VCaP (cell line): Measurements from ENCODE around the gene KCNJ1.

Experiments
- H3K27ac ChIP-seq: fragments of 450-650 bp; 2 replicates; pipeline ENCODE4 v1.5.1; 2017
- TF ChIP-seq, protein P1 (sequence below): fragments of 450-650 bp; conservative IDR thresholded peaks from 2 replicates; pipeline ENCODE4 v1.5.1; 2017; ENCODE audit warnings: mild to moderate bottlenecking, moderate library complexity

KCNJ1 gene

GRCh38 chr11:128868841-128869671 is 2.0 kb upstream of the KCNJ1 start:
- TF ChIP-seq, protein P1, sequence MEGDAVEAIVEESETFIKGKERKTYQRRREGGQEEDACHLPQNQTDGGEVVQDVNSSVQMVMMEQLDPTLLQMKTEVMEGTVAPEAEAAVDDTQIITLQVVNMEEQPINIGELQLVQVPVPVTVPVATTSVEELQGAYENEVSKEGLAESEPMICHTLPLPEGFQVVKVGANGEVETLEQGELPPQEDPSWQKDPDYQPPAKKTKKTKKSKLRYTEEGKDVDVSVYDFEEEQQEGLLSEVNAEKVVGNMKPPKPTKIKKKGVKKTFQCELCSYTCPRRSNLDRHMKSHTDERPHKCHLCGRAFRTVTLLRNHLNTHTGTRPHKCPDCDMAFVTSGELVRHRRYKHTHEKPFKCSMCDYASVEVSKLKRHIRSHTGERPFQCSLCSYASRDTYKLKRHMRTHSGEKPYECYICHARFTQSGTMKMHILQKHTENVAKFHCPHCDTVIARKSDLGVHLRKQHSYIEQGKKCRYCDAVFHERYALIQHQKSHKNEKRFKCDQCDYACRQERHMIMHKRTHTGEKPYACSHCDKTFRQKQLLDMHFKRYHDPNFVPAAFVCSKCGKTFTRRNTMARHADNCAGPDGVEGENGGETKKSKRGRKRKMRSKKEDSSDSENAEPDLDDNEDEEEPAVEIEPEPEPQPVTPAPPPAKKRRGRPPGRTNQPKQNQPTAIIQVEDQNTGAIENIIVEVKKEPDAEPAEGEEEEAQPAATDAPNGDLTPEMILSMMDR = no peak
- no peak overlapping the region for H3K27ac ChIP-seq

GRCh38 chr11:128865490-128865889 is 1.6 kb downstream of the KCNJ1 start:
- TF ChIP-seq, protein P1 = no peak
- no peak overlapping the region for H3K27ac ChIP-seq

- no peak overlapping the region for H3K27ac ChIP-seq
These were observed 4.0 kb downstream of the KCNJ1 start for GRCh38 chr11:128862908-128863660.

GRCh38 chr11:128862406-128862805 is 4.7 kb downstream of the KCNJ1 start:
- no peak overlapping the region for H3K27ac ChIP-seq
- TF ChIP-seq, protein P1 = no peak

More at GRCh38 chr11:128862908-128863660, 4.0 kb downstream of the KCNJ1 start:
- TF ChIP-seq, protein P1 = no peak

GRCh38 chr11:128860571-128861361 is 6.3 kb downstream of the KCNJ1 start:
- H3K27ac ChIP-seq = no peak overlapping the region
- TF ChIP-seq, protein P1 = no peak

- H3K27ac ChIP-seq = no peak overlapping the region
- TF ChIP-seq, protein P1 = peak; percentile 52
These were observed 7.3 kb downstream of the KCNJ1 start for GRCh38 chr11:128859563-128860441.
